Pons (tissue), 1 donor: ENCODE results near the gene CNTN5.

Source experiments
- DNase-seq: peaks from one replicate; pipeline ENCODE4 v3.0.0-alpha.2; 2016; ENCODE audit warnings: low spot score

CNTN5 gene

DNA sequence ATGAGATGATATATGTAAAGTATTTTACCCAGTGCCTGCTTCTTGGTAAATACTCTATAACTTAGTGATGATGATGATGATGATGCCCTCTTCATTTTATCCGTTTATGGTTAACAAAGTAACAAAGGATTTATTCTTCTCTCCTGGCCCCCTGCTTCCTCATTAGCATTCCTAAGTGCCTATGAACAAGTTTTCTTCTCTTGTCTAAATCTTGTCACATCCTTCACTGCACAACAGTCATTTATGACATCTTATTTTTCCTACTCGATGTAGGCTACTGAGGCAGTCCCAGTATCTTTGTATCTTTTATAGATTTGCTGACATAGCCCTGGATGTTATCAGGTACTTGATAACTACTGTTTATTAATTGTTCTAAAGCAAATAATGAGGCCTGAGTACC lies 911.9 kb downstream of the CNTN5 start:
- no peak for DNase-seq

DNA sequence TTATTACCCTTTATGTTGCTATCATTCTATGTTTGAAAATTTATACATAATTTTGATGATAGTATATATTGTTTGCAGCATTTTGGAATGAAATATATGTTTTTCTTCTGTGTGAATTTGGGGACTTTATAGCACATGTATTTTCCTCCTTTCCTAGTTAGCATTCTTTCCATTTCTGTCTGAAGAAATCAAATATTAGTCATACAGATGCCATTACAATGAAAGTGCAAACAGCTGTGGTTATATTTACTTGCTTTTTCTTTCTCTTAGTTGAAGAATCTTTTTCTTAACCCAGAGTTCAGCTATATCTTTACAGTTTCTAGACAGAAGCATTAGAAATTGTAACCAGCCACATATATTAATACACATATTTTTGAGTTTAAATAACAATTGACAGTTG lies 913.3 kb downstream of the CNTN5 start:
- no peak for DNase-seq

DNA sequence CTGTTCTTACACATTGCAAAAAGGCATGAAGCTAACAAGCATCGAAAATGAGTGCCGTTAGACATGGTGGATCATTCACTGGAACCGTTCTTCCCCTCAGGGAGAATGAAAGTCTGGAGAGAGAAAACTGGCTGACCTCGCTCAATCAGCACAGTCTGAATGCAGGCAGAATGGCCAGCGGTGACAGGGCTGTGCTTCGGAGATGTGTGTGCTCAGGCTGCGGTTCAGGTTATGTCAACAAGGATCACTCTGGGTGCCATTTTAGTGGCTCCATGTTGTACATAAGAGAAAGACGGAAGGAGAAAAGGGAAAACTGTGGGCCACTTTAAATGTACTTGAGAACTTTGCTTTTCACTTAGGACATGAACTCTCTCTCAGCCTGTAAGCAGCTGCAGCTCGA lies 916.6 kb downstream of the CNTN5 start:
- no peak for DNase-seq

DNA sequence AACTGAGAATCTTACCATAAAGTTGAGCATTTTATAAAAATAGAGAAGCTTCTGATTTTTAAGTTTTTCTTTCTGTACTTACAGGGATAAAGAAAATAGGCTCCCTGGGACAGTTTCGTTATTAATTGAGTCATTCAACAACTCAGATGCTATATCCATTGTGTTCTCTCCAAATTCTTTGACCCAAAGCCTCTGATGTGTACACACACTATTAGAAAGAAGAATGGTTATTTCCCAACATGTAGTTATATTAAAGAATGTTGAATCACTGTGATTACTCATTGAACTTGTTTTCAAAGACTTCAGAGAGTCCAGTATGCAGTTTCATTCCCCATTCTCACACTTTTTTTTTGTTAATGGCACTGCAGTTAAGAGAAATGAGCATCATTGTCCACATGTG lies 932.1 kb downstream of the CNTN5 start:
- DNase-seq: no peak

DNA sequence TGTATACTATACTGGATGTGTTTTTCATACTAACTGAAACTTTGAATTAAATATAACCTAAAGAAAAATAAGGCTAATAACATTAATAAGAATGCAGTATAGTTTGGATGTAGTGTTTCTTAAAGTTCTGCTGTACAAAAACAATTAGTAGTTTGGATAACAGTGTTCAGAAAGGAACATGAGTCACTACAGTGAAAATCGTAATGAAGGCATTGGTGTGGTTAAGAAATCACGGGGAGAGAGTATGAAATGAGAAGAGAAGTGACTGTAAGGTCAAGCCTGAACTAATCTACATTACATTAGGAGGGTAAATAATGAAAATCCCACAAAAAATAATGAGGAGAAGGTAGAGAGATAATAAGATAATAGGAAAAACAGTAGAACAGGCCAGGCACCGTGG lies 939.8 kb downstream of the CNTN5 start:
- DNase-seq: no peak

DNA sequence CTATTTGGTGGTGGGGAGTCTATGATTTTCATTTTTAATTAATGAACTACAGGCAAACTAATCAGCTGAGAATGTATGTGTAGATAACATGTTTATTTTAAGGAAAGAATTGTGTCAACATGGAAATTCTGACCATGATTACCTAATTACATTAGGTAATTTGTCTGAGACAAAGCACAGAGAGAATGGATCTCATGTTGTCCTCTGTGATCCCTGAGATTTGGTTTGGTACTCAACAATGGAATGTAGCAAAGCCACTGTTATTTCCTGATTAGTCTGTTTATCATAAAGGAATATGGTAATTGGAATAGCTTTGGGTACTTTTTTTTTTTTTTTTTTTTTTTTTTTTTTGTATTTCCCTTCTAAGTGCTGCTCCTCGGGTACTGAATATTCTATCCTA lies 947.6 kb downstream of the CNTN5 start:
- DNase-seq: no peak

DNA sequence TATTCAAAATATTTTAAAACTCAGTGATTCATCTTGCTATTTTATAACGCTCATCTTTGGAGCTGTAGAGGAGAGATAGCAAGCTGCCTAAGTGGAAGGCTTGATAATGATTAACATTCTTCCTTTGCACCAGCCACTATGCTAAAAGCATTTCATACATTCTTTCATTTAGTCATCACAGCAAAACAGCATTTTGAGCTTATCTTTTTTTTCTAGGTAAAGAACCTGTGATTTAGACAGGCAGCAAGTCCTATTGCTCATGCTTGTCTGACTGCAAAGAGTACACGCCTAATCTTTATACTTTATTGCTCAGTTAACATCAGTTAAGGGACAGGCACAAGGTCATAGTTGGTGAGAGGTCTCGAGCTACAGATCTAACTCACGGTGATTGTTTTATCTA lies 953.2 kb downstream of the CNTN5 start:
- no peak for DNase-seq

DNA sequence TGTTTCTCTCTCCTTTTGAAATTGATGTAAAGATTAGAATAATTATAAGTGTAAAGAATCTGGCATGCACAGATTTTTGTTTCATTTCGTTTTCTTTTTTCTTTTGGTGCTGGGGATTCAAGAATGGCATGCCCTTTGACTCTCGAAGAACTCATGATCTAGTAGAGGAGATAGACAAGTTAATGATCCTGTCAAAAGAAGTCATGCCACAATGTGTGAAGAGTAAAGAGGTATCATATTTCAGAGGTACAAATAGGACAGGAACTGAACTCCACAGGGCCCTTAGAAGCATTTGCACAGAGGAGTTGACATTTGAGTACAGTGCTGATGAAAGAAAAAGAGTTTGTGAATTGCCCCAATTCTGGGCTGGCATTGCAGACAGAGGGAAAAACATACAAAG lies 958.3 kb downstream of the CNTN5 start:
- no peak for DNase-seq

DNA sequence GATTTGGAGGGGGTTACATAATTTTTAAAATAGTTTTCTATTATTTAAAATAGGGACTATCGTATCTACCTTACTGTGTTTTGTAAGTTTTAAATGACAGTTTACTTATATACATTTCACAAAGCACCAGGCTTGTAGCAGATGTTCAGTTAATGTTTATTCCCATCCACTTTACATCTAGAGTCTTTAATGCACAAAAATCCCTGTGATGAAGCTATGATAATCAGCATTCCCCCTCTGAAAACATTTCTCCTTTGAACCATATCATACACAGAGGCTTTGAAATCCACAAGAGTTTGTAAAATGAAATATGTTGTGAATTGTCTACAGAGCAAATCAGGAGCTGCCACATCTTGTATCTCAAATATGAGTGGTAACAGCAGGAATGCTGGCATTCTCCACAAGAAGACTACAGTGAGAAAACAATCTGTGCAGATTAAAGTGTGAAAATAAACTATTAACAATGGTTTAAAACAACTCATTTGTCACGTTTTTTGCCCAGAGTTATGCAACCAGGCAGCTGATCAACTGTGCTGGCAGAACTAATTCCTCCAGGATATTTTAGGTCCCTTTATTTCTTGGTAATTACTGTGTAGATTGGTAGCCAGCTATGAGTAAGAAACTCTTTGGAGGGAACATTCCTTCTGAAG lies 967.2 kb downstream of the CNTN5 start:
- DNase-seq: no peak

DNA sequence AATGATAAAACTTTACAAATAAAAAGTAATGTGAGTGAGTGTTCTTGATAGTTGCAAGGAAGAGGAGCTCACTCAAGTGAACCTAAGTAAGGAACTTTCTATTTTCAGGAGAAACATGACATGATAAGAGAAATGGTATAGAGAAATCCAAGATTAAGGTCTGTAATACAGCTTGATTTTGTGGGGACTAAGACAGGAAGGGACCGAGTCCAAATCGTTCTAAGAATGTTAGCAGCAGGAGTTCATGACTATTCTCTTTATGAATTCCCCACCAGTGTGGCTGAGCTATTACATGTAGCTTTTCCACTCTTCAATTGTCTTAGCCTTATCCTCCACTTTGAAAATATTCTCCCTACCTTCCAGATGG lies 967.7 kb downstream of the CNTN5 start:
- DNase-seq: no peak

DNA sequence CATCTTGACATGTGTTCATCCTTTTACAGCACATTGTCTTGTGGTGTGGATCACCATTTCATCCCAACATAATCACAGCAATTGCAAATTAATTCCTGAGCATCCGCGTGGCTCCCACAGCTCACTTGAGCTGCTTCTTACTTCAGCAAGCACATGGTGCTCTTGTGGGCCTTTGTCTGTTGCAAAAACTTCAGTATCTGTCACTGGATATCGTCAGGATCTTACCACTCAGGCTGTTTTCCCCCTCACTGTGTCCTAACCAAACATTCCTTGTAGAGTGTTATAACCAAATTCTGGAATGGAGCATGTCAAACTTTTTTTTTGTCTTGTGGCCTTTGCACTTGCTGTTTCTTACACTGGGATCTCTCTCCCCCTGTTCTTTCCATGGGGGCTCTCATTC lies 983.2 kb downstream of the CNTN5 start:
- no peak for DNase-seq

DNA sequence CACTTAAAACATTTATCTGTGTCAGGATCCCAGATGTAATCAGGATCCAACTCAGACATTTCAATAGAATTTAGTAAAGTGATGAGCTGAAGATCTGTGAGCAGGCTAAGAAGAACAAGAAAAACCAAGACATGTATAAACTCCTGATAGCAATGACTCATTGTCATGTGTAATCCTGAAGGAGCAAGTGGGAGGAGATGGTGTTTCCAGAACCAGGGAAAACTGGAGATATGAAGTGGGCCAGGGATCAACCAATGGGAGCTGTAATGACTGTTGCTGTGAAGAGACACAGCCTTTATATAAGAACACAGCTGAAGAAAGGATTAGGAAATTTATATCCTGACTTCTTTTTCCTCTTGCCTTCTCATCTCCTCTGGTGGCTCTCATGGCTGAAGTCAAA lies 983.8 kb downstream of the CNTN5 start:
- DNase-seq: no peak

DNA sequence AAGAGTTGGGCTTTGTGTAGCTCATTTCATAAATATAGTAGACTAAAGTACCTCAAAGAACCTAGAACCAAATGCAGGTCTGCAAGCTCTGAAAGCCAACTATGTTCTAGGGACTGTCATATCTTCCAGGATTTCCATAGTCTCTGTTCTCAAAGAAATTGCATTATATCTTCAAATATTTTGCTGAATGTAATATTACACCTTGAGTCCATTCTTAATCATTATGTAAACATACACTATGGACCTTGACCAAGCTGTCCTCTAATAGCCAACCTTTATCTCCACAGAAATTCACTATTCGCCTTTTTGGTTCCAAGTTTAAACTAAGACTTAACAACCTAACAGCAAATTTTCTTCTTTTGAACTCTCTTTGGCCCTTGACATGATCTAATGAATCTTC lies 987.7 kb downstream of the CNTN5 start:
- DNase-seq: no peak

DNA sequence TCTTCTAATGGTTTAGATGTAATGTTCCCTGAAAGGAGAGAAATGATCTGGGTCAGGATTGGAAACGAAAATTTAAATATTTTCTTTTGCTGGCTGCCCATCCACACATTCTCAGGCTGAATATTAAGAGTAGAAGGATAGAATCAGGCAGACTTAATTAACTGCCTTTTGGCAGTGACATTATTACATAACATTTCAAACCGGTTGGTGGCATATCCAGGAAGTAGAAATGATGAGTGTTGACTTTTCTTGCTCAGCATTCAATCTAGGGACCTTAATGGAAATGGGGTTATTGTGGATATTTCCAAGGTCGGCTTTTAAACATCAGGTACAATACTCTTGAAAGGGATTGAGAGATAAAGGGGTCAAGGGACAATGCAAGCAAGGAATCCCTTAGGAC lies 989.0 kb downstream of the CNTN5 start:
- no peak for DNase-seq

DNA sequence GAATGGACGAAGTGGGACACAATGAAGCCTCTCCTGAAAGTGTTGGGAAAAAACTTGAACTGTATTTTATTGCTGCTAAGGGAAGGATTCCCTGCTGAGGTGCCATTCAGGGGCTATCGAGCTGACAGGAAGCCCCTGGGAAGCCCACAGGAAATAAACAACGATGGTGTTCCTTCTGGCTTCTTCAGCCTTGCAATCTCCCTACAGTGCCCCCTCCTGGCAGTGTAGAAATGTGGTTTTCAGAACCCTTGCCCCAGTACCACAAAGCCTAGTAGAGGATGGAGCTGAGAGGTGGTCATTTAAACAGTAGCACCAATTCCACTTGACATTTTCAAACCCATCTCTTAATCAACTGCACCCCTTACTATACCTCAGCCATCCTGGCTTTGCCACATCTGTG lies 989.6 kb downstream of the CNTN5 start:
- DNase-seq: no peak

DNA sequence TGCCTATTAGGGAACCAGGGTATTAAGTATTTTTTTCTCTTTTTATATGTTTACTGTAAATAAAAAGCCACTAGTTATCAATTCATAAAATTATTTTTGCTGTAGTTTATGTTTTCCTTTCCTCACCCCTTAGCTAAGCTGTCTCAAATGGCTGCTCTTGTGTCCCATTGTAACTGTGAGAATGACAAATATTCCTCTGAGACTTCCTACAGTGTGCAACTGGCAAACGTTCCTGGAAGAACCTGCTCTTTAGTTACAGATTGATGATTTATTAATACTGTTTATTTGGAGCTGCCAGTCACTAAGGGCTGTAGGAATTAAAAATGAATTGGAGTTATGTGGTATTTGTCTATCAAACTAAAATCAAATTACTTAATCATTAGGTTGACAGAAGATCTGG lies 990.9 kb downstream of the CNTN5 start:
- no peak for DNase-seq

DNA sequence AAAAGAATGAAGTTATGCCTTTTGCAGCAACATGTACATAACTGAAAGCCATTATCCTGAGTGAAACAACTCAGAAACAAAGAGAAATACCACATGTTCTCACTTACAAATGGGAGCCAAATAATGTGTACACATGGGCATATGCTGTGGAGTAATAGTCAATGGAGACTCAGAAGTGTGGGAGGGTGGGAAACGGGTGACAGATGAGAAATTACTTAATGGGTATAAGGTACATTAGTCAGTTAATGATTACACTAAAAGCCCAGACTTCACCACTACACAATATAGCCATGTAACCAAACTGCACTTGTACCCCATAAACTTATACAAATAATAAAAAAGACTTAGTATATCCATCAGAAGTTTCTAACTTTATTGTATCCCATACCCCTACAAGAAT lies 992.3 kb downstream of the CNTN5 start:
- DNase-seq: no peak

DNA sequence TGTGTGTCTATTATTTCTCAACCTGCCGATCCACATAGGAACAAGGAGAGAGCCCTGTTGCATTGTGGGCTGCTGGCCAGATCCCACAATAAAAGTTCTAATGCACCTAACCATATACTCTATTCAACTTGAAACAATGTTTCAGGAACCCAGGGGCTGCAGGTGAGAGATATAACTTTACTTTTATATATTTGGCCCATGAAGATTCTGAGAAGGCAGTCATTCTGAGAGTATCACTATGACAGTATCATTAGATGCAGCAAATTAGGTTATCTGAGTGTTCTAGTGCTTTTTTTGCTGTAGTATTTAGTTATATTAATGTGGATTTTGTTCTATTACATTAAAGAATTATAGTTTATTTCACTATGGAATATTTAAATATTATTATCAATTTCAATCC lies 1011.2 kb downstream of the CNTN5 start:
- DNase-seq: no peak

DNA sequence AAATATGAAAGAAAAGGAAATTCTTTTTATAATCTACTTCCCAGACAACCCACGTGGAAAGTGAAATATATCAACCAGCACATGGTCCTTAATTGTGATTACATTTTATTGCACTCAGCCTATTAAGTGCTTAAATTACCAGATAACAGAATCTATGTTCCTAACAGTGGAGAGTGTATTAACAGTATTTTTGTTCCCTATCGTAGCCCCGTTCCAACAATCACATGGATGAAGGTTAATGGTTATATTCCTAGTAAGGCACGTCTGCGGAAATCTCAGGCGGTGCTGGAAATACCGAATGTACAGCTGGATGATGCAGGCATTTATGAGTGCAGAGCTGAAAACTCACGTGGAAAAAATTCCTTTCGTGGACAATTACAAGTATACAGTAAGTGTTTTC lies 1040.3 kb downstream of the CNTN5 start:
- no peak for DNase-seq

DNA sequence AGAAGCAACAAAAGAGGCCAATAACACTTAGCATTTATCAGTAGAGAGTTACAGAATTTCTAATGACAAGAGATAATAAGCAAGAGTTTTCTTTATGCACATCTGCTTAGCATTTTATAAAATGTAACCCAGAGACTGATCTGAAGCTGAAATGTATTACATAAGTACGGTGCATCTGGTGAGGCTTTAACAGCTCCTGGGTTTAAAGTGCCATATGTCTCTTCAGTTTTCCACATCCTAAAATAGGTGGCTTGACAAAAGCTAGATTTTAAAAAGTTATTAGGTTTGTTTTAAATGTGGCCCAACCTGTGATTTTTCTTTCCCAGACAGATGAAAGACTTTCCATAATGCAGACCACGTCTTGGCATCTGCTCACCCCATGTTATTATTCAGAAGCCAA lies 1045.7 kb downstream of the CNTN5 start:
- DNase-seq: no peak

DNA sequence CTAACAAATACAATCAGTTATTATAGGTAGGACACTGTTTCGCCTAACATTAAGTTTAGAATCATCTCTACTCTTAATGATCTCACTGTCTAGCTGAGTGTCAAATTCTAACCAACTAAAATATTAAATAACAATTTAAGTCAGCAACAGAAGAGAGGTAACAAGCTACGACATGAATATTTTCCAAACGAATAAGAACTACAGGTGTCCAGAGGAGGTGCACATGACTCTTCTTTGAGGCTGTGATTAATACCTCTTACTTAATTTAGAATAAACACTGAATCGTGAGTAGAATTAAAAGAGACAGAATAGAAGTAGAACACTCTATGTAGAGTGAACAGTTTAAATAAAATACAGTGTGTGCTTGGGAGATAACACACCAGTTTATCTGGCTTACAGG lies 1047.4 kb downstream of the CNTN5 start:
- DNase-seq: no peak

DNA sequence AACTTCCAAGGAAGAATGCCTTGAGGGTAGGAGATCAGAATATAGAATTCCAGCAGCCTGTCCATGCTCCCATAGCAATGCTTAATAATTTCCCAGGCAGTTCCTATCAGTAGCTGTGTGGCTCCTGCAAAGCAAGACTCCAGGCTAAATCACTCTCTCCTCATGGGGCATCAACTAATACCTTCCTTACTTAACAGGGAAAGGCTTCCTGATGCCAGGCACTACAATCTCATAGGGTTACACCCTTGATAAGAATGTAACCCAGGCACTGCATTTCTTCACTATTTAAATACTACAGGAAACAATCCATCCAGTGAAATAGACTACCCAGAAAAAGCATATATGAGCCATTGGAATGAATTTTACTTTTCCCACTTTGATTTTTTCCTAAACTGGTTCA lies 1051.4 kb downstream of the CNTN5 start:
- no peak for DNase-seq

DNA sequence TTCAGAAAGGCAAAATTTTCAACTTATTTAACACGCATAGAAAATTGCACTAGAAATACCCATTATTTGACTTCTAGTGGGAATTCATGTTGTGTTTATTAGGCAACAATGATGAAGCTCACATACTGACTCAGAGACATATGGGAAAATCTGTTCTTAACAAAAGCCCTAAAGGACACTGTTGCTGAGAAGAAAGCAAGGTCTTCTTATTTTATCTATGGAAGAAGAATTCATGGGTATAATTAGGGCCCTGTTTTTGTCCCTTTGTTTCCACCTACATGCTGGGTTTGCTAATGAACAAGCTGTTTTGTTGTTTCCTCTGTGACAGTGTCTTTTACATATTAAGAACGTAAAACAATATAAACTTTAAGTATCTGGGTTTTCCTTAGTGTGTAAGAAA lies 1059.6 kb downstream of the CNTN5 start:
- DNase-seq: no peak

DNA sequence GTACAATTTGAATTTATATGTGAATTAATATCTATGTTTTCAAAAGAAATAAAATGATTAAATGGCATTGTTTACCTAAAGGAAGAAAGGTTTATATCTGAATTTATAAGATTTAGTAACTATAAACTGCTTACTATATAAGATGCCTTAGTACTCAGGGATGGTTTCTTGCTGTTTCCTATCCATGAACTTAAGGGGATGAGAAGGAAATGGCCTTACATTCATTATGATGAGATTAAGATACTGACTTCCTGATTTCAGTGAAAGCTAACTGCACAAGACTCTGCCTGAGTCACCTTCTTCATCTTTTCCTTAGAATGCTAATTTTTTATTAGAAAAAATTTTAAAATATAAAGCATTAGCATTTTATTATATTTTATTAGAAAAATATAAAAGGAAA lies 1060.1 kb downstream of the CNTN5 start:
- DNase-seq: no peak

DNA sequence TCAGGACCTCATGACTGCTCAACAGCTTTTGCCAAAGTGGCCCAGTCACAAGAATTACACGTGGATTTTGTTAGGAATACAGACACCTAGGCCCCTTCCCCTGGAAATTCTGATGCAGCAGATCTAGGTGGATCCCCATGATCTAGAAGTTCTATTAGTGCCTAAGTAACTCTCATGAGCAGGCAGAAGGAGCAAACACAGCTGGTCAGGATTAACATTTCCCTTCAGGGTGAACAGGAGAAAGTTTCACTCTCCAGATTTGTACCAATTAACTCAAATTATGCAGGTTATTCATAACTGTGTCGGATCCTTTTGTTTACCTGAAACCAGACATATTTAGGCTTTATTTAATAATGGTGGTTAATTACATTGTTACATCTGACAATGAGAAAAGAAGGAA lies 1072.9 kb downstream of the CNTN5 start:
- DNase-seq: no peak
